Activated gamma-delta T cell (primary cell): ENCODE results near the gene KRT73.

ENCODE experiments used
- DNase-seq: peaks from one replicate; lab custom pipeline; 2025; lab: John Stamatoyannopoulos, UW
- total RNA-seq, 2 donors: gene quantifications; one replicate each; lab custom pipeline; 2026; lab: John Stamatoyannopoulos, UW

Gene KRT73
- total RNA-seq: 1.8 to 2.5 reads per million in 2 donors

DNA sequence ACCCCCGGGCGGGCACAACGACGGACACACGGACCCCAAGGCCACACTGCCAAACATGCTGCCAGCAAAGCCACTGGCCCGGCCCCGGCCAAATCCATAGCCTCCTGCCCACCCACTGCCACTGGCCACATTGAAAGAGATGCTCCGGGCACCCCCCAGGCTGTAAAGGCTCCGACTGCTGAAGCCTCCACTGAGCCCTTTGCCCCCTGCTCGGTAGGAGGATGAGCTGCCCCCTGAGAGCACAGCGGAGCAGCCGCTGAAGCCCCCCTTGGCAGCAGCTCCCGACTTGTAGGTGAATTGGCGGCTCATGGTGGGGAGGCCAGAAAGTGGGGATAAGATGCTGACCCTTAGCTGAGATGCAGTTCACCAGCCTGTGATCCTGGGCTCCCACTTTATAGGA is at the start of gene KRT73:
Gene KRT73, minus strand, starts transcription at position 344 of the 400 bp plus-strand sequence. Its CDS starts 35 bp downstream, at position 309.
- DNase-seq: no peak

DNA sequence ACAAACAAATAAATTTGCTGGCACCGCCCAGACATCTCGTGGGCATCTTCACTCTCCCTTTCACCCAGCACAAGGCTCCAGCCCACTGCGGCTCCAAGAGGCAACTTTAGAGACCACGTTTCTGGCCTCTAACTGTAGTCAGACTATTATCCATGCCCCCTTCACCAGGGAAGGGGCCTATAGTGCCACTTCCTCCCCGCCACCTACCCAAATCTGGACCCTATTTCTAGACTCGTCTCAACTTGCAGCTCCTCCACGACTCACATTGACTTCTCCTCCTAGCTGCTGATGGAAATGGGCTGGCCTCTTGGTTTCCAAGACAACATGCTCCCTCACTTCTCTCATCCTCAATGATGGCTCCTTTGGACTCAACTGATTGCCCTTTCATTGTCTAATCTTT is 49.6 kb upstream of the KRT73 start:
- DNase-seq: no peak

DNA sequence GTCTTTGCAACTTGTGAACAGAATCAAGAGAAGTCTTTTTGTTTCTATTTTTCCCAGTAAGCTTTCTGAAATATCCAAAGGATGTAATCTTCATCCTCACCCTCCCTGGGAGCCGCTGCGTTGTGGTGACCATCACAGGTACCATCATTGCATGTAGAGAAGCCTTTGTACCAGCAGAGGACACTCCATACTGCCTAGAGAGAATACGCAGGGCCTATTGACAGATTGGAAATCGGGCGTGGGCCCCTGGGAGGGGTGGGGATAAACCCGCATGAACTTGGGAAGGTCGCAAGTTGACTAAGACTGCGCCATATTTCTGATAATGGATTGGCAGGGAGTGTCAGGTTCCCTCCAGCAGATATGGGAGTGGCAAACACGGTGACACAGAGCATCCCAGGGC is 49.1 kb upstream of the KRT73 start:
- no peak for DNase-seq

DNA sequence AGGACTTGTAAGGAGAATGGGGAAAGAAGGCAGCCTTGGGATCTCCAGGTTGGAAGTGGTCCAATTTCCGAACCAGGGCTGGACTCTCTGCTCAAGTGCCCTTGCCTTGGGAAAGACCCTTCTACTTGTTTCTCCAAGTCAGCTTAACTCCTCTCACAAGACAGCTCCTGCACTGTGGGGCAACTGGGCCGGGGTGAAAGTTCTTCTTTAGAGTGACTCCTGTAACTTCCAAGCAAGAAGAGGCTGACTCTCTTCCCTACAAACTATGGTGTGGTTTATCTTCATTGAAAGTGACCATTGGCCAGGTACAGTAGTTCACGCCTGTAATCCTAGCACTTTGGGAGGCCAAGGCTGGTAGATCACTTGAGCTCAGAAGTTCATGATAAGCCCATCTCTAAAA is 48.1 kb upstream of the KRT73 start:
- DNase-seq: no peak

DNA sequence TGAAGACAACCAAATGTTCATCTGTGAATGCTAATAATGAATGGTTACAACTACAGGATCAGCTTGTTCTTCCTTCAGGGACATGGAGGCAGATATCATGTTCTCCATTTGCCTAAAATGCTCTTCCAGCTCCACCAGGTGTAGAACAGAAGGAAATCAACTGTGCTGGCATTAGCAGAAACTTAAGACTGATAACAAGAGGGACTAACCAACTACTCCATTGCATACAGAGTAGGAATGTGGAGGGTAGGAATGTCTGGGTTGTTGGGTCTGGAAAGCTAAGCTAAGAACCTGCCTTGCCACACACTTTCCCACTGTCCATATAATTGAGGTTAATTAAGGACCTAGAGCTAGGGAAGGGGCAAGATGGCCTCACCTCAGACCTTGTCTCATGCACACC is 45.1 kb upstream of the KRT73 start:
- DNase-seq: no peak

DNA sequence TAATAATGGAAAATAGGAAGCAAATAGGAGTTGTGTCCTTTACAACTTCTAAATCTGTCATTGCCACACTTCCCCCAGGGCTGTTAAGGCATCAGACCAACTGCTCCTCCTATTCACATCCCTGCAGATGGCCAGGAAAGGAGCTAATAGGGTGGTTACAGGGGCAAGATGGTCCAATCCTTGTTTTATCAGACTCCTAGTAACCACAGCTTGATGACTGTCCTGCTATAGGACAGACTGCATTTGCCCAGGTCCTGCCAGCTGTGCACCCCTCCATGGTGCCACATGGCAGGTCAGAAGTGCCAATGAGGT is 44.5 kb upstream of the KRT73 start:
- DNase-seq: no peak

DNA sequence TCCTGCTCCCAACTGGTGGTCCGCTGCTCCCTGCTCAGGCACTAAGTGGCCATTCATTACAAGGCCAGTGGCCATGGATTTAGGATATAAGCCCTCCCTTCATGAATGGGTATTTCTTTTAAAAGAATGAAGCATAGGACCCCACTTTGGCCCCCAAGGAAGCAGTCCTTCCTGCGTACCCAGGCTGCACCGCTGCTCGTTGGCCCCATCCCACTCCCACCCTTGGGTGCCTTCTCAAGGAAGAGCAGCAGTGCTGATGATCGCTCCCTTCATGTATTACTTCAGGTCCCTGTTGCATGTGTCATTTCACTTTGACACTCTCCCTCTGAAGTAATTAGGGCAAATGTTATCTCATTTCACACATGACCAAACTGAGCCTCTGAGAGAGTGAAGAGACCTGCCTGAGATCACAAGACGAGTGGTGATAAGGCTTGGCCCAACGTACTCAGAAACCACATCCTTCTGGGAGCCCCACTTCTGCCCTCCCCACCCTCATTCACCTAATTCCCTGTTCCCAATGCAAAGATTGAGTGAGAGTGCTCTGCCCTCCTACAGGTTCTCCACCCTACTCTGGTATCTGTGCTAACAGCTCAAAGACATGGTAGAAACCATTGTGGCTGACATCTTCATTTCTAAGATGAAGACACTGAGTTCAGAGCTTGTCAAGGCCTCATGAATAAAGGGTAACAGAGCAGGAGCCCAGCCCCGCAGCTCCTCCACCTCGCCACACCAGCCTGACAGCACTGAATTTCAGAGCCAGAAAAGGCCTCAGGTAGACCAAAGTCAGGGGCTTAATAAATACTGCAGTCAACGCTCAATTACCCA is 43.9 kb upstream of the KRT73 start:
- DNase-seq: no peak

DNA sequence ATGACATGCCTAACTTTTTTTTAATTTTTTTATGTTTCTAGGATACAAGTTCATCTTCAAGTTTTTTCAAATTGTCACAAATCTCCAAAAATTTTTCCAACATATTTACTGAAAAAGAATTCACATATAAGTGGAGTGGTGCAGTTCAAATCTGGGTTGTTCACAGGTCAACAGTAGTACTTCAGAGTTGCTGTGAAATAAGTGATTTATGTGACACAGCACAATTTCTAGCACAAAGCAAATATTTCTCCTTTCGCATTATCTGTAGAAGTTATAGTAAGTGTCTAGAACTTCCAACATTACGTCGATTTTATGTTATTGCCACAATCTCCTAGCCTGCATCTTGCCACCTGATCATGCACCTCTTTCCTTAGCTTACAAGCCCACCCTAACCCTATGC is 43.3 kb upstream of the KRT73 start:
- no peak for DNase-seq

DNA sequence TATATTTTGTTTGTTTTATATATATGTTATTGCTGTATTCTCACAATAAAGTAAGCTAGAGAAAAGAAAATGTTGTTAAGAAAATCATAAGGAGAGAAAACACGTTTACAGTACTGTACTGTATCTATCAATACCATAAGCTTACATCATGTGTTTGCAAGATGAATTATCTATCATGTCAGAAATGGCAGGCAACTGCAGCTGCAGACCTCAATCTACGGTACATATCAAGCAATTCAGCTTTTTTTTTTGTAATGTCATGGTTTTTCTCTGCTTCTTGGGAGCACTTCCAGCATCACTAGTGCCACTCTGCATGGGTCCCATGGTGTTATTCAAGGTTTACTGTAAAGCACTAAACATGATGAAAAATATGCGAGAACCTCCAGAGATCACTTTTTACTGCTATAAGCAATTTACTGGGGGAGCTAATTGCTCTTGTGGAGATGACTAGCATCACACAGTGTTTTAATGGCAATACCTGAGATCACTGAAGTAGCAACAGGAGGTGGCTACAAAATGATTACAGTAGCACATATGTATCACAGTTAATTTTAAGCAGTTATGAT is 42.7 kb upstream of the KRT73 start:
- DNase-seq: no peak

DNA sequence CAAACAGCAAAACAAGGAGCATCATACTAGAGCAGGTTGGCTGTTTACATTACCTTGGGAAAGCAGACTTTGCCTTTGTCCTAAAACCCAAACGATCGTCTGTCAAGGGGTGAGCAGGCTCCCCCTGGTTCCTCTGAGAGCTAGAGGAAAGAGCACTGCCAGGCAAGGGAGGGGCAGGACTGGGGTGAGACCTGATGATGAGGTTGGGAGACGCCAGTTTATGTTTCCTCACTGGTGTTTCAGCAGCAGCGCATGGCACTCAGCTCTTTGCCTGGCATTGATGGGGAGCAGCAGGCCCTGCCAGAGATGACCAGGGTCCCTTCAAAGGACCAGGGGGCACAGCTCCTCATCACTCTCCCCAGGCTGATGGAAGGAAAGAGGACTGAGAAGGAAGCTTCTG is 41.6 kb upstream of the KRT73 start:
- no peak for DNase-seq

DNA sequence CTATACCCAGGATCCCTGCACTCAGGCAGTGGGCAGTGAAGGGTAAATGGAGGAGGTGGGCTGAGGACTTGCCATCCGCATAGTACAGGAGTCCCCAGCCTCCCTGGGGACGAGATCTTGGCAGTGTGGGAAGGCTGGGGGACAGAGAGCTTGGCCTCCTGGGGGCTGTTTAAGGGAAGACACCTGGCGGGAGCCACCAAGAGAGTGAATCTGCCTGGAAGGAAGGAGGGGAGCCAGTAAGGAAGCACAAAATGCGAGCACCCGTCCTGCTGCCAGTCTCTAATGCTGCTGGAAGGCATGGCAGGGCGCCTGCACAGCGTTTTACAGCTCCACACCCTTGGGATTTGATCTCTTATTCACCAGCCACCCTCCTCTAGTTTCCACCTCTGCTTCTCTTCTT is 41.0 kb upstream of the KRT73 start:
- DNase-seq: no peak

DNA sequence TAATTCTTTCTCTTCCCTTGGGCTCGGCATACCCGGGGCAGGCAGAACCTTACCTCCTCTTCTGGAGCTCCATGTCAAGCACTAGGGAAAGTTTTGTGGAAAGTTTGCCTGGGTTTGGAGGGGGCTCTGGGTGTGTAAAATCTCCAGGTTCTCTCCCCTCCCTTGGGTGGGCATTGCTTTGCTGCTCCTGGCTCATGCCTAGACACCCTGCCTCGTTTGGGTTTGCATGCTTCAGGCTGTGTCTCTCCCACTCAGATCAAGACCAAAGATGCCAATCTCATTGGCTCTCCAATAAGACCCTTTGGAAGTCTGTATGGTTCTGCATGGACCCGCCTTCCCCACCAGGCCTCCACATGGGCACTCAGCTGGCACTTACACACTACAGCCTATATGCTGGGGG is 39.8 kb upstream of the KRT73 start:
- DNase-seq: no peak

DNA sequence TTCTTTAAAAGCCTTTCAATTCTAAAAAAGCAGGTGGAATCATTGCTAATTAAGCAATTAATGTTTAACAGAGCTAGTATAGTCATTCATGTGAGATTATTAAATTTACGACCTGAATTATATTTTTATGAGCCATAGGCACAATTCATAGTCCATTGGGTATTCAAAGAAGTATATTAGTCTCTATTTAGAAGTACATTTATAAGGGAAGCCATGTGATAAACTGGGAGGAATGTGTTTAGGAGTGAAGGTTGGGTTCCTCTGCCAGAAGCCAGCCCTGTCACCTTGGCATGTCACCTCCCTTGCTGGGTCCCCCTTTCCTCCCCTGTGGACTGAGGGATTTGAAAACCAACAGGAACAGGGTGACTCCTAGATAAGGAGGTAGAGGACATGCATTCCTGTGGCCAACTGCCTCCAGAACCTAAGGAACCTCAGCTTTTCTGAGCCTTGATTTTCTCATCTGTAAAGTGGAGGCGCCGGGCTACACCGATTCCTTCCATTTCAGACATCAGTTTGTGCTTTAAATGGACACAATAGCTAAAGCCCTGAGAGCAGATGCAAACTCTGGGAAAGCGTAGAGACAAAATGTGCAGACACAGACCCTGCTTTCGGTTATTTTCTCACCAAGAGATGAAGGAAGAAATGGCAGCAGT is 39.0 kb upstream of the KRT73 start:
- no peak for DNase-seq

DNA sequence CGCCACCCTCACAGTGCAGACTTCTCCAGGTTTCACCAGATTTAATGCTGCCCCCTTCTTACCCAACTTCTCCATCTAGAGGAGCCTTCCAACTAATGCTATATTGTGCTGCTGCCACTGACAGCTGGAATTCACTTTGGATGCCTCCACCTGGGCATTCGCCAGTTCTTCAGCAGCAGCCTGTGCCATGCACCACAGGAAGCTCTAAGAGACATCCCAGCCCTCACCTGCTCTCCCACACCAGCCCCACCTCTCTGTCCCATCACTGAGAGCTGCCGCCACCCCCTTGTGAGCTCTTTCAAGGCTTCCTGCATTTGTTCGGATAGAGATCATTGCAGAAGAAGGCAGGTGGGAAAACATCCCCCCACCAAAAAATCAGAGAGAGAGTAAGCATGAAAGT is 38.3 kb upstream of the KRT73 start:
- no peak for DNase-seq

DNA sequence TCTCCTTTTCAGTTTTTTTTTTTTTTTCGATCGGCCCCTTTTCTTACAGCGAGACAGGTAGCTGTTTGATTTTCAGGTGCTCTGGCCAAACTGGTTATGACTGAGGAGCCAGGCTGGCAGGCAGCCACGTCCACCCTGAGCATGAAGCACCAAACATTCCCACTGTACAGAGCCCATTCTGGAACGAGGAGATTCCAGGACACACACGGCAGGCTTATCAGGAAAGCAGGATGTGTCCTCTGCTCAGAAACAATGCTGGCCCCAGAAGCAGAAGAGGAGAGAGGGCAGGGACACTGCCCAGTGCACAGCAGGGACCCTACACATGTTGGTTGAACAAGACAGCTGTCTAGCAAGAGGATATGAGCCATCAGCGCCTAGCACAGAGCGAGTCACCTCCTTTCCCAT is 37.4 kb upstream of the KRT73 start:
- no peak for DNase-seq

DNA sequence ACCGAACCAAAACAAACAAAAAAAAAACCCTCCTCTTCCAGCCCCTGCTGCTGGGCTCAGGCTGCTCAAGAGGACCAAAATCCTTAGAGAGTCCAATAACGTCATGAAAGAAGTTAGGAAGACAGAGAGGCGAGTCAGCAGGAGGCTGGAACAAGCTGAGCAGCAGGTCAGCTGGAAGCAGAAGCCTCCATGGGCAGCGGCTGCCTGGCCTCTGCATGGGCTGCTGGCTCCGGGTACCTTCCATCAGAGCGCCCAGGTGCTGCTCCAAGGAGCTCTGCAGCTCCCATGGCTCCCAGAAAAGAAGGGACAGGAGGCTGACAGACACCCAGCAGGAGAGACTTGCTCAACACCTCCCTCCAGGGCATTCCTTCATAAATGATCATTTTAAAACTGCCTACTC is 36.9 kb upstream of the KRT73 start:
- DNase-seq: no peak

DNA sequence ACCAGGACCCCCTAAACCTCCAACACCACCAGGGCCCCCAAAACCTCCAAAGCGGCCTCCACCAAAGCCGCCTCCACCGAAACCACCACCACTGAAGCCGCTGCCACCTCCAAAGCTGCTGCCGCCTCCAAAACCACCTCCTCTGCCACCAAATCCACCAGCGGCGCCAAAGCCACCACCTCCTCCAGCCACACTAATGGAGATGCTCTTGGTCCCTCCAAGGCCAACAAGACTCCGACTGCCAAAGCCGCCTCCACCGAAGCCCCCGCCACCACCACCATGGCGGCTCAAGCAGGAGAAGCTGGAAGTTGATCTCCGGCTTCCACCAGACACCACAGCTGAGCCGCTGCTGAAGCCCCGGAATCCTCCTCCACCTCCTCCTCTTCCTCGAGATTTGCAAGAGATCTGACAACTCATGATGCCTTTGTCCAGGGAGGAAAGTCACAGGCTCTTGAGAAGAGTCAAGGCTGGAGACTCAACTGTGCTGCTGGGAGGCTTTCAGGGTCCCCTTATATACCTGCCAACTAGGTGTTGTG is 33.4 kb upstream of the KRT73 start, which contains the start of gene KRT2:
Gene KRT2, minus strand, starts transcription at position 486 of the 536 bp plus-strand sequence. Its CDS starts 69 bp downstream, at position 417.
- DNase-seq: no peak

DNA sequence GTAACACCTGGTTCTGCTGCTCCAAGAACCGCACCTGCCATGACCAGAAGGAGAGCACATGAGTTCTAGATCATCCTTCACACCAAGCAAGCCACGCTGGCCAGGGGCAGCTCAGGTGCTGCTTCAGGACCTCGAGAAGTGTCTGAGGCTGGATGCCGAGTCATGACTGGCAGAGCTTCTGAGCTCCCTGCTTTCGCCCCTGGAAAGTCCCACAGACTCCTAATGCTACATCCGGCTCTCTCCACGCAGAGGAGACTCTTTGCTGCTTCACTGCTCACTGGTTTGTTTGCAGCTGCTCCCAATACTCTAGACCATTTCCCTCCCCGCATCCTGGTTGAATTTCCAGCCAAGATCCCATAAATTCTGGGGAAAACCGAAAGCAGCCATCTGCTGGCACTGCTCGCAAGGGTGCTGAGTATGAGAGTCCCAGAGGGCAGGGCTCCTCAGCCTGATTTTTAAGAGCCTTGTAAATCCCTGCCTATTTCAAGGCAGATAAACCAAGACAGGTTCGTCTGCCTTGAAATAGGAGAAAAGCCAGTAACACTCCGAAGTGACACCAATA is 32.2 kb upstream of the KRT73 start:
- no peak for DNase-seq

DNA sequence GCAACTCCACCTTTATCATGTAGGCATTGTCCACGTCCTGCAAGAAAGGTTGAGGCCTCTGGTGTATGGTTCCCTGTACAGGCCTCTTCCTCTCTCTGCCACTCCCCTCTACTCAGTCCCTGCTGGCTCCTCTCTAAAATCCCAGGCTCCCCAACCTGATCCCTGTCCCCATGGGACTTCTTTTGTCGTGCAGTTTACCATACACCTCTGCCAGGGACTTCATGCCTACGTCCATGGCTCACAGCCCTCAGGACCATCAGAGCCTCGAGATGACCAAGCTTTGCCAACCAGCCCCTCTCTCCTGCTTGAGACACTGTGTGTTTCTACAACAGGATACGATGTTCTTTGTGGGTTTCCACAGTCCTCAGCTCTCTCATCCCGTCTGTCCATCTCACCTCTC is 30.7 kb upstream of the KRT73 start:
- DNase-seq: no peak

DNA sequence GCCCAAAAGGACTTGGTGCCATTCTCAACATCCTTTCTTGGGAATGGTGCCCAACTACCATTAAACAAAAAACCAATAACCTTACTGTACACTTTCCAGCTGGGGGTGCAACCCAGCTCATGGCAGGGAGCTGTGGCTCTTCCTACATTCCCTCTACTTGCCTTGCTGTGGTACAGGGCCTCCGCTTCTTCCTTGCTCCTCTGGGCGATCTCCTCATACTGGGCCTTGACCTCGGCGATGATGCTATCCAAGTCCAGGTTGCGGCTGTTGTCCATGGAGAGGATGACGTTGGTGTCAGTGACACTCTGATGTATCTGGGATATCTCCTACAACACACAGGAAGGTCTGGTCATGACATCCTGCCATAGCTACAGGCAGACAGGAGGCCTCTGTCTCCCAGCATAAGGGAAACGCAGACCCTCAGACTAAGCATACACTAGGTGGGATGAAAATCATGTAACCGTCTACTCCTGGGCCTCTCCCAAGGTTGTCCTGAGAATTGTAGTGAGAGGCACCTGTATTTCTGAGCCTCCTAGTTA is 29.7 kb upstream of the KRT73 start:
- DNase-seq: no peak

DNA sequence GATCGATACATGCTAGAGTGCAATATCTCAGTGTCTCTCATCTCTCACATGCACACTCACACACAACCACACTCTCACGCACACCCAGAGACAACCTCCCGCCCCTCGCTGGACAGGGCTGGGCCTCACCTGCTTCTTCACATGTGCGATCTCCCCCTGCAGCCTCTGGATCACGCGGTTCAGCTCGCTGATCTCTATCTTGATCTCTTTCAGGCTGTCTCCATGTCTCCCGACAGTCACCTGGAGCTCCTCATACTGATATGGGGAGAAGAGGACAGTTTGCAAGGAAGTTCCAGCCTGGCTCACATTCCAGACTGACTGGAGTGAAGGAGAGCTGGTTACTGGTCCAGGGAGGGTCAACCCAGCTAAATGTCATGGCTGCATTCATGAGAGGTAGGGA is 29.2 kb upstream of the KRT73 start:
- DNase-seq: no peak

DNA sequence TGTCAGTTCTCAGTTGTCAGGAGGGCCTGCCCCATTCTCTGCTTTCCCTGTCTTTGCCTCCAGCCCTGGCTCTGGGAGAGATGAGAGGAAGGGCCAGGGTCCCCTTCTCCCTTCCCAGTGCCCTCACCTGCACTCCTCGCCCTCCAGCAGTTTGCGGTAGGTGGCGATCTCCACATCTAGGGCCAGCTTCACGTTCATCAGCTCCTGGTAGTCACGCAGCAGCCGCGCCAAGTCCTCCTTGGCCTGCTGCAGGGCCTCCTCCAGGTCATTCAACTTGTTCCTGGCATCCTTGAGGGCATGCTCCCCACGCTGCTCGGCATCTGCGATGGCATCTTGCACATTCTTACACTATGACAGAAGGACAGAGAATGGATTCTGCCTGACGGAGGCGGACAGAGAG is 28.3 kb upstream of the KRT73 start:
- no peak for DNase-seq
